ENCODE measurements around the gene TRAP1. TPM values are rescaled to one million over a fixed set of nuclear protein-coding genes. Genes with fewer than 3 reads are reported as not detected.

TRAP1 gene
- total and polyA plus RNA-seq, 2 experiments from 2014 or later: 143 to 228 TPM

DNA sequence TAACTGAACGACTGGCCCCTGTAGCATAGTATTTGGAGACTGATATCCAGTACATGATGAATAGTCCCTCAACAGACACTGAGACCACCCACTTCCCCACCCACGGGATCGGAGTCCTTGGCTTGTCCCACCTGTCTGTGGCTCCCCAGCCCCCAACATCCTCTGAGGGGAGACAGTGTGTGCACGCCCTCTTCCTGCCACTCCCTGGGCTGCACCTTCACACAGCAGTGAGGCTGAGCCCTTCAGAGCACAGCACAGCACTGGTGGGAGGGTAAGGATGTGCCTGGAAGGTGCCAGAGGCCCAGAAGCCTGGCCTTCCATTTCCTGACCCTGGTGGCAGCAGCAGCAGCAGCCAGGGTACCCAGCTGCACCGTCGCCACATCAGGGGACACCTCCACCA lies 51.8 kb downstream of the TRAP1 start:
- no peak overlapping the region for H2AFZ ChIP-seq

More for the DNA sequence above, 51.8 kb downstream of the TRAP1 start:
- Mint-ChIP-seq H3K27ac (no peak overlapping the region), H3K36me3 (ENCODE audit: low read depth) (peaks cover 78% of the 10 kb centered on the region), H3K4me3 (no peak overlapping the region), H3K4me1 (no peaks in the 10 kb centered on the region), H3K27me3 (ENCODE audit: insufficient read depth, low read depth, poor library complexity) (peaks cover 2% of the 10 kb centered on the region), H3K9me3 (no peaks in the 10 kb centered on the region)
- H3K36me3 ChIP-seq (ENCODE audit: insufficient read depth): peaks cover 17% of the 10 kb centered on the region
- ATAC-seq (peak; percentile 51), DNase-seq (ENCODE audit: low spot score) (no peak)
- H3K27me3 ChIP-seq (ENCODE audit: insufficient read depth): no peaks in the 10 kb centered on the region
- H3K9me2 ChIP-seq (ENCODE audit: insufficient read depth): no peaks in the 10 kb centered on the region
- no peak overlapping the region for H3K4me3 ChIP-seq
- no peak overlapping the region for H3K4me2 ChIP-seq
- no peaks in the 10 kb centered on the region; the same call in none of the 2 replicates for H4K20me1 ChIP-seq (replicated peaks; ENCODE audit: insufficient read depth)
- H3K27ac ChIP-seq (ENCODE audit: low read depth): no peak overlapping the region
- H3K4me1 ChIP-seq (ENCODE audit: insufficient read depth): no peaks in the 10 kb centered on the region
- H3K79me2 ChIP-seq (replicated peaks; ENCODE audit: insufficient read depth): no peaks in the 10 kb centered on the region
- TF ChIP-seq, protein P1, sequence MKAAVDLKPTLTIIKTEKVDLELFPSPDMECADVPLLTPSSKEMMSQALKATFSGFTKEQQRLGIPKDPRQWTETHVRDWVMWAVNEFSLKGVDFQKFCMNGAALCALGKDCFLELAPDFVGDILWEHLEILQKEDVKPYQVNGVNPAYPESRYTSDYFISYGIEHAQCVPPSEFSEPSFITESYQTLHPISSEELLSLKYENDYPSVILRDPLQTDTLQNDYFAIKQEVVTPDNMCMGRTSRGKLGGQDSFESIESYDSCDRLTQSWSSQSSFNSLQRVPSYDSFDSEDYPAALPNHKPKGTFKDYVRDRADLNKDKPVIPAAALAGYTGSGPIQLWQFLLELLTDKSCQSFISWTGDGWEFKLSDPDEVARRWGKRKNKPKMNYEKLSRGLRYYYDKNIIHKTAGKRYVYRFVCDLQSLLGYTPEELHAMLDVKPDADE (IDR thresholded peaks at IDR 0.05): no peak
- no peak for TF ChIP-seq JUNB (IDR thresholded peaks at IDR 0.05; ENCODE audit: unreplicated experiment)
- TF ChIP-seq, protein P2, sequence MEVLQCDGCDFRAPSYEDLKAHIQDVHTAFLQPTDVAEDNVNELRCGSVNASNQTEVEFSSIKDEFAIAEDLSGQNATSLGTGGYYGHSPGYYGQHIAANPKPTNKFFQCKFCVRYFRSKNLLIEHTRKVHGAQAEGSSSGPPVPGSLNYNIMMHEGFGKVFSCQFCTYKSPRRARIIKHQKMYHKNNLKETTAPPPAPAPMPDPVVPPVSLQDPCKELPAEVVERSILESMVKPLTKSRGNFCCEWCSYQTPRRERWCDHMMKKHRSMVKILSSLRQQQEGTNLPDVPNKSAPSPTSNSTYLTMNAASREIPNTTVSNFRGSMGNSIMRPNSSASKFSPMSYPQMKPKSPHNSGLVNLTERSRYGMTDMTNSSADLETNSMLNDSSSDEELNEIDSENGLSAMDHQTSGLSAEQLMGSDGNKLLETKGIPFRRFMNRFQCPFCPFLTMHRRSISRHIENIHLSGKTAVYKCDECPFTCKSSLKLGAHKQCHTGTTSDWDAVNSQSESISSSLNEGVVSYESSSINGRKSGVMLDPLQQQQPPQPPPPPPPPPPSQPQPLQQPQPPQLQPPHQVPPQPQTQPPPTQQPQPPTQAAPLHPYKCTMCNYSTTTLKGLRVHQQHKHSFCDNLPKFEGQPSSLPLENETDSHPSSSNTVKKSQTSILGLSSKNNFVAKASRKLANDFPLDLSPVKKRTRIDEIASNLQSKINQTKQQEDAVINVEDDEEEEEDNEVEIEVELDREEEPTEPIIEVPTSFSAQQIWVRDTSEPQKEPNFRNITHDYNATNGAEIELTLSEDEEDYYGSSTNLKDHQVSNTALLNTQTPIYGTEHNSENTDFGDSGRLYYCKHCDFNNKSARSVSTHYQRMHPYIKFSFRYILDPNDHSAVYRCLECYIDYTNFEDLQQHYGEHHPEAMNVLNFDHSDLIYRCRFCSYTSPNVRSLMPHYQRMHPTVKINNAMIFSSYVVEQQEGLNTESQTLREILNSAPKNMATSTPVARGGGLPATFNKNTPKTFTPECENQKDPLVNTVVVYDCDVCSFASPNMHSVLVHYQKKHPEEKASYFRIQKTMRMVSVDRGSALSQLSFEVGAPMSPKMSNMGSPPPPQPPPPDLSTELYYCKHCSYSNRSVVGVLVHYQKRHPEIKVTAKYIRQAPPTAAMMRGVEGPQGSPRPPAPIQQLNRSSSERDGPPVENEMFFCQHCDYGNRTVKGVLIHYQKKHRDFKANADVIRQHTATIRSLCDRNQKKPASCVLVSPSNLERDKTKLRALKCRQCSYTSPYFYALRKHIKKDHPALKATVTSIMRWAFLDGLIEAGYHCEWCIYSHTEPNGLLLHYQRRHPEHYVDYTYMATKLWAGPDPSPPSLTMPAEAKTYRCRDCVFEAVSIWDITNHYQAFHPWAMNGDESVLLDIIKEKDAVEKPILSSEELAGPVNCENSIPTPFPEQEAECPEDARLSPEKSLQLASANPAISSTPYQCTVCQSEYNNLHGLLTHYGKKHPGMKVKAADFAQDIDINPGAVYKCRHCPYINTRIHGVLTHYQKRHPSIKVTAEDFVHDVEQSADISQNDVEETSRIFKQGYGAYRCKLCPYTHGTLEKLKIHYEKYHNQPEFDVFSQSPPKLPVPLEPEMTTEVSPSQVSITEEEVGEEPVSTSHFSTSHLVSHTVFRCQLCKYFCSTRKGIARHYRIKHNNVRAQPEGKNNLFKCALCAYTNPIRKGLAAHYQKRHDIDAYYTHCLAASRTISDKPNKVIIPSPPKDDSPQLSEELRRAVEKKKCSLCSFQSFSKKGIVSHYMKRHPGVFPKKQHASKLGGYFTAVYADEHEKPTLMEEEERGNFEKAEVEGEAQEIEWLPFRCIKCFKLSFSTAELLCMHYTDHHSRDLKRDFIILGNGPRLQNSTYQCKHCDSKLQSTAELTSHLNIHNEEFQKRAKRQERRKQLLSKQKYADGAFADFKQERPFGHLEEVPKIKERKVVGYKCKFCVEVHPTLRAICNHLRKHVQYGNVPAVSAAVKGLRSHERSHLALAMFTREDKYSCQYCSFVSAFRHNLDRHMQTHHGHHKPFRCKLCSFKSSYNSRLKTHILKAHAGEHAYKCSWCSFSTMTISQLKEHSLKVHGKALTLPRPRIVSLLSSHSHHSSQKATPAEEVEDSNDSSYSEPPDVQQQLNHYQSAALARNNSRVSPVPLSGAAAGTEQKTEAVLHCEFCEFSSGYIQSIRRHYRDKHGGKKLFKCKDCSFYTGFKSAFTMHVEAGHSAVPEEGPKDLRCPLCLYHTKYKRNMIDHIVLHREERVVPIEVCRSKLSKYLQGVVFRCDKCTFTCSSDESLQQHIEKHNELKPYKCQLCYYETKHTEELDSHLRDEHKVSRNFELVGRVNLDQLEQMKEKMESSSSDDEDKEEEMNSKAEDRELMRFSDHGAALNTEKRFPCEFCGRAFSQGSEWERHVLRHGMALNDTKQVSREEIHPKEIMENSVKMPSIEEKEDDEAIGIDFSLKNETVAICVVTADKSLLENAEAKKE (CRISPR knock-in tag; IDR thresholded peaks at IDR 0.05): no peak
- TF ChIP-seq, protein P3, sequence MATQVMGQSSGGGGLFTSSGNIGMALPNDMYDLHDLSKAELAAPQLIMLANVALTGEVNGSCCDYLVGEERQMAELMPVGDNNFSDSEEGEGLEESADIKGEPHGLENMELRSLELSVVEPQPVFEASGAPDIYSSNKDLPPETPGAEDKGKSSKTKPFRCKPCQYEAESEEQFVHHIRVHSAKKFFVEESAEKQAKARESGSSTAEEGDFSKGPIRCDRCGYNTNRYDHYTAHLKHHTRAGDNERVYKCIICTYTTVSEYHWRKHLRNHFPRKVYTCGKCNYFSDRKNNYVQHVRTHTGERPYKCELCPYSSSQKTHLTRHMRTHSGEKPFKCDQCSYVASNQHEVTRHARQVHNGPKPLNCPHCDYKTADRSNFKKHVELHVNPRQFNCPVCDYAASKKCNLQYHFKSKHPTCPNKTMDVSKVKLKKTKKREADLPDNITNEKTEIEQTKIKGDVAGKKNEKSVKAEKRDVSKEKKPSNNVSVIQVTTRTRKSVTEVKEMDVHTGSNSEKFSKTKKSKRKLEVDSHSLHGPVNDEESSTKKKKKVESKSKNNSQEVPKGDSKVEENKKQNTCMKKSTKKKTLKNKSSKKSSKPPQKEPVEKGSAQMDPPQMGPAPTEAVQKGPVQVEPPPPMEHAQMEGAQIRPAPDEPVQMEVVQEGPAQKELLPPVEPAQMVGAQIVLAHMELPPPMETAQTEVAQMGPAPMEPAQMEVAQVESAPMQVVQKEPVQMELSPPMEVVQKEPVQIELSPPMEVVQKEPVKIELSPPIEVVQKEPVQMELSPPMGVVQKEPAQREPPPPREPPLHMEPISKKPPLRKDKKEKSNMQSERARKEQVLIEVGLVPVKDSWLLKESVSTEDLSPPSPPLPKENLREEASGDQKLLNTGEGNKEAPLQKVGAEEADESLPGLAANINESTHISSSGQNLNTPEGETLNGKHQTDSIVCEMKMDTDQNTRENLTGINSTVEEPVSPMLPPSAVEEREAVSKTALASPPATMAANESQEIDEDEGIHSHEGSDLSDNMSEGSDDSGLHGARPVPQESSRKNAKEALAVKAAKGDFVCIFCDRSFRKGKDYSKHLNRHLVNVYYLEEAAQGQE (IDR thresholded peaks at IDR 0.05; ENCODE audit: unreplicated experiment): no peak
- TF ChIP-seq, protein P4, sequence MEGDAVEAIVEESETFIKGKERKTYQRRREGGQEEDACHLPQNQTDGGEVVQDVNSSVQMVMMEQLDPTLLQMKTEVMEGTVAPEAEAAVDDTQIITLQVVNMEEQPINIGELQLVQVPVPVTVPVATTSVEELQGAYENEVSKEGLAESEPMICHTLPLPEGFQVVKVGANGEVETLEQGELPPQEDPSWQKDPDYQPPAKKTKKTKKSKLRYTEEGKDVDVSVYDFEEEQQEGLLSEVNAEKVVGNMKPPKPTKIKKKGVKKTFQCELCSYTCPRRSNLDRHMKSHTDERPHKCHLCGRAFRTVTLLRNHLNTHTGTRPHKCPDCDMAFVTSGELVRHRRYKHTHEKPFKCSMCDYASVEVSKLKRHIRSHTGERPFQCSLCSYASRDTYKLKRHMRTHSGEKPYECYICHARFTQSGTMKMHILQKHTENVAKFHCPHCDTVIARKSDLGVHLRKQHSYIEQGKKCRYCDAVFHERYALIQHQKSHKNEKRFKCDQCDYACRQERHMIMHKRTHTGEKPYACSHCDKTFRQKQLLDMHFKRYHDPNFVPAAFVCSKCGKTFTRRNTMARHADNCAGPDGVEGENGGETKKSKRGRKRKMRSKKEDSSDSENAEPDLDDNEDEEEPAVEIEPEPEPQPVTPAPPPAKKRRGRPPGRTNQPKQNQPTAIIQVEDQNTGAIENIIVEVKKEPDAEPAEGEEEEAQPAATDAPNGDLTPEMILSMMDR (conservative IDR thresholded peaks at IDR 0.05; ENCODE audit: low read depth in 2 of 2): peak in 1 of 2 experiments; percentile 37; a peak in 2 of 4 replicates
- TF ChIP-seq EZH2phosphoT487 (IDR thresholded peaks at IDR 0.05; ENCODE audit: unreplicated experiment): no peak
- H3F3A ChIP-seq (replicated peaks; ENCODE audit: low read depth): 0 out of 2 replicates have a peak, but pooled peaks cover 12% of the 10 kb centered on the region
